Esophagus muscularis mucosa (tissue), 3 donors: ENCODE measurements around the gene GTPBP6.

Experiments
- POLR2A ChIP-seq: fragments of 450-650 bp; IDR thresholded peaks from one replicate; pipeline ENCODE4 v1.6.1; 2017; ENCODE audit warnings: antibody characterized with exemption, moderate library complexity, mild to moderate bottlenecking, low read depth
- POLR2AphosphoS5 ChIP-seq, 2 donors: sonication (generic); formaldehyde crosslinking; IDR thresholded peaks; one replicate each; pipeline ENCODE4 v1.6.1; 2017; ENCODE audit warnings: antibody characterized with exemption in 2 of 2
- TF ChIP-seq, protein P1 (sequence below), 3 experiments: fragments of 200-600 bp in 2 of 3; fragments of 450-650 bp in 1 of 3; sonication (generic) in 2 of 3; IDR thresholded peaks; one replicate each; pipeline ENCODE4 v1.5.1; 2017 to 2019; ENCODE audit warnings: antibody characterized with exemption in 3 of 3, mild to moderate bottlenecking in 2 of 3, moderate library complexity in 1 of 3

DNA sequence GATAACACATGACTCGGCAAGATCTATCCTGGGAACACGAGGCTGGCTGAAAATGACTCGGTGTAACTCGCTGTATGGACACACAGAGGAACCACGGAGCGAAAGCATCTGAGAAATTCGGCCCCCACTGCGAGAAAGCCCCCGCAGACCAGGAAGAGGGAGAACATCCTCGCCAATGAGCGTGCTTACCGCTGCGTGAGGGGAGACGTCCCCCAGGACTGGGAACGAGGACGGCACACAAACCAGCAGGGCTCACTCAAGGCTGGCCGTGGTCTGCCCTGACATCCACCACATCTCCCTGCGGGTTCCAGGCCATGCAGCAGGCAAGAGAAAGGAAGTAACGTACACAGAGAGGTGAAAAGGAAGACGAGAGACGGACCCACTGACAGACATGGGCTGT lies 17.6 kb upstream of the GTPBP6 start:
- TF ChIP-seq POLR2A (no peak), POLR2AphosphoS5 (IDR thresholded peaks at IDR 0.05) (no peak)
- TF ChIP-seq, protein P1, sequence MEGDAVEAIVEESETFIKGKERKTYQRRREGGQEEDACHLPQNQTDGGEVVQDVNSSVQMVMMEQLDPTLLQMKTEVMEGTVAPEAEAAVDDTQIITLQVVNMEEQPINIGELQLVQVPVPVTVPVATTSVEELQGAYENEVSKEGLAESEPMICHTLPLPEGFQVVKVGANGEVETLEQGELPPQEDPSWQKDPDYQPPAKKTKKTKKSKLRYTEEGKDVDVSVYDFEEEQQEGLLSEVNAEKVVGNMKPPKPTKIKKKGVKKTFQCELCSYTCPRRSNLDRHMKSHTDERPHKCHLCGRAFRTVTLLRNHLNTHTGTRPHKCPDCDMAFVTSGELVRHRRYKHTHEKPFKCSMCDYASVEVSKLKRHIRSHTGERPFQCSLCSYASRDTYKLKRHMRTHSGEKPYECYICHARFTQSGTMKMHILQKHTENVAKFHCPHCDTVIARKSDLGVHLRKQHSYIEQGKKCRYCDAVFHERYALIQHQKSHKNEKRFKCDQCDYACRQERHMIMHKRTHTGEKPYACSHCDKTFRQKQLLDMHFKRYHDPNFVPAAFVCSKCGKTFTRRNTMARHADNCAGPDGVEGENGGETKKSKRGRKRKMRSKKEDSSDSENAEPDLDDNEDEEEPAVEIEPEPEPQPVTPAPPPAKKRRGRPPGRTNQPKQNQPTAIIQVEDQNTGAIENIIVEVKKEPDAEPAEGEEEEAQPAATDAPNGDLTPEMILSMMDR (IDR thresholded peaks at IDR 0.05), result no peak
